ENCODE results near the gene KLHL5. TPM values are rescaled to one million over a fixed set of nuclear protein-coding genes. Genes with fewer than 3 reads are reported as not detected.

The KLHL5 gene
- total RNA-seq, 2 donors from 2014 or later: 5.9 to 14.5 TPM

GRCh38 chr4:39043861-39044363 is 18.1 kb upstream of the KLHL5 start:
- intact Hi-C loops (cut with DNase I): no loop called here
- ATAC-seq: no peak
- H3K4me3 ChIP-seq: peak overlapping the region in 1 of 2 donors; percentile 47
- WGBS, 2 donors: 8 to 11% methylated on average over 8 of the region's 8 CpGs
- H3K36me3 ChIP-seq (replicated peaks in 1 of 2; ENCODE audit: insufficient read depth in 1 of 2, low read depth in 2 of 2): no peaks in the 10 kb centered on the region
- no peaks in the 10 kb centered on the region for H3K9me3 ChIP-seq
- peak overlapping the region; percentile 52 to 93 (median 90) for H3K27ac ChIP-seq
- H3K27me3 ChIP-seq: no peaks in the 10 kb centered on the region
- TF ChIP-seq CTCF (IDR thresholded peaks at IDR 0.05): no peak
- no peak for TF ChIP-seq POLR2A (IDR thresholded peaks at IDR 0.05)
- H3K4me1 ChIP-seq: peaks cover 18% of the 10 kb centered on the region
- no peak for DNase-seq

DNA sequence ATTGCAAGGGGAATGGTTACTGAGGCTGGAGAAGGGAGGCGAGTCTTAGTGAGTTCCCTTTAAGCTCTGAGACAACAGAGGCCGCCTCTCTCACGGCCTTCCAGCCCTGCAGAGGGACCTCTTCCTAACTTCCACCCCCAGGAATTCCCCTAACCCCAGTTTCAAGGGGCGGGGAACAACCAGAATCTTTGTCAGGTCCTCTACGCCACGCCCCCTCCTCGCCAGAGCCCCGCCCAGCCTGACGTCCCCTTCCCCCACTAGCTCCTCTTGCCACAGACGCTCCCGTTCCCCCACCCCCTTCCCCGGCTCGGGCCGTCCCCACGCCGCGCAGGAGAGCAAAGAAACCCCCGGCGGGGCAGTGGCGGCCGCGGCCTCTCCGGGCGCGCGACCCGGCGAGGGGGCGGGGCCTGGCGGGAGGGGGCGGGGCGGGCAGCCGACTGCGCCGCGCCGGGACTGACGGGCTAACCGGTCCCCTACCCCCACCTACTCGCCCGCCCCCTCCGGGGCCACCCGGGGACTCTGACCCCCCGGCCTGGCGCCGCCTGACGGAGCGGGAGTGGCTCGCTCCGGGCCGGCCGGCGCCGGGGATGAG is 17.6 kb upstream of the KLHL5 start:
- peak; percentile 90 to 96 (median 93) for DNase-seq
- 1 to 2% methylated on average over 9 to 48 of the region's 54 CpGs for WGBS, 2 donors
- intact Hi-C loops (cut with DNase I): no loop called here
- Histone ChIP-seq H3K4me1 (peaks cover 18% of the 10 kb centered on the region), H3K9me3 (no peaks in the 10 kb centered on the region), H3K36me3 (replicated peaks in 1 of 2; ENCODE audit: insufficient read depth in 1 of 2, low read depth in 2 of 2) (no peaks in the 10 kb centered on the region), H3K27me3 (no peaks in the 10 kb centered on the region), H3K27ac (peak overlapping the region; percentile 52 to 93 (median 90)), H3K4me3 (peak overlapping the region; percentile 47 to 53)
- ATAC-seq: peak; percentile 85
- TF ChIP-seq POLR2A (IDR thresholded peaks at IDR 0.05): peak; percentile 13 to 79 (median 72)
- TF ChIP-seq CTCF (IDR thresholded peaks at IDR 0.05): peak in 1 of 7 experiments; percentile 14

GRCh38 chr4:39044956-39045826 is 16.8 kb upstream of the KLHL5 start:
- WGBS, 2 donors: 1 to 4% methylated on average over 32 to 48 of the region's 82 CpGs
- peak; percentile 27 for ATAC-seq
- H3K4me1 ChIP-seq: peaks cover 18% of the 10 kb centered on the region

DNA sequence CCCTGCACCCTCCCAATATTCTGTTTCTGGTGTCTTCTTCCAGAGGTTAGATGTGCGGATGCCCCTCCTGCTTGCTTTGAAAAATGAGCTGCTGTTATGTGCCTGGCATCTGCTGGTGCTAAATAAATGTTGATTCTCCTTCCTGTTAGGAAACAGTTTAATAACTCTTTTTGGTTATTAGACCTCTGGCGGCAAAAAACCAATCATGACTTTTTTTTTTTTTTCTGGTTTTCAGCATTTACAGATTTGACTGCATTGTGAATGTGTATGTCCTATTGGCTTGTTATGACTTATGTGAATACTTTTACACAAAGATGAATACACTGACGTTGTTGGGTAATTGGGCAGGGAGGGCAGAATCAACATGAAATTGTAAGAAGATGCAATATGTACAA is 16.2 kb upstream of the KLHL5 start:
- no peak for DNase-seq
- Histone ChIP-seq H3K4me3 (peak overlapping the region in 1 of 2 donors; percentile 38), H3K4me1 (peaks cover 18% of the 10 kb centered on the region), H3K36me3 (replicated peaks in 1 of 2; ENCODE audit: insufficient read depth in 1 of 2, low read depth in 2 of 2) (no peaks in the 10 kb centered on the region), H3K27ac (peak overlapping the region in 3 of 4 donors; percentile 89 to 93 (median 90)), H3K27me3 (no peaks in the 10 kb centered on the region), H3K9me3 (no peaks in the 10 kb centered on the region)
- intact Hi-C loops (cut with DNase I): no loop called here
- WGBS, 2 donors: 39 to 55% methylated on average over 3 of the region's 3 CpGs
- TF ChIP-seq POLR2A (IDR thresholded peaks at IDR 0.05) (no peak), CTCF (IDR thresholded peaks at IDR 0.05) (peak in 1 of 7 experiments; percentile 6)
- no peak for ATAC-seq

More at GRCh38 chr4:39044956-39045826, 16.8 kb upstream of the KLHL5 start:
- Histone ChIP-seq H3K4me3 (peak overlapping the region; percentile 47 to 53), H3K36me3 (replicated peaks in 1 of 2; ENCODE audit: insufficient read depth in 1 of 2, low read depth in 2 of 2) (no peaks in the 10 kb centered on the region), H3K9me3 (no peaks in the 10 kb centered on the region), H3K27me3 (no peaks in the 10 kb centered on the region), H3K27ac (peak overlapping the region; percentile 52 to 93 (median 90))
- TF ChIP-seq CTCF (IDR thresholded peaks at IDR 0.05) (no peak), POLR2A (IDR thresholded peaks at IDR 0.05) (no peak)
- DNase-seq: peak; percentile 32 to 51 (median 38)
- intact Hi-C loops (cut with DNase I): no loop called here

Data from body of pancreas (tissue), 4 donors.